Measurements from ENCODE around the gene KLK15.

Gene KLK15

DNA sequence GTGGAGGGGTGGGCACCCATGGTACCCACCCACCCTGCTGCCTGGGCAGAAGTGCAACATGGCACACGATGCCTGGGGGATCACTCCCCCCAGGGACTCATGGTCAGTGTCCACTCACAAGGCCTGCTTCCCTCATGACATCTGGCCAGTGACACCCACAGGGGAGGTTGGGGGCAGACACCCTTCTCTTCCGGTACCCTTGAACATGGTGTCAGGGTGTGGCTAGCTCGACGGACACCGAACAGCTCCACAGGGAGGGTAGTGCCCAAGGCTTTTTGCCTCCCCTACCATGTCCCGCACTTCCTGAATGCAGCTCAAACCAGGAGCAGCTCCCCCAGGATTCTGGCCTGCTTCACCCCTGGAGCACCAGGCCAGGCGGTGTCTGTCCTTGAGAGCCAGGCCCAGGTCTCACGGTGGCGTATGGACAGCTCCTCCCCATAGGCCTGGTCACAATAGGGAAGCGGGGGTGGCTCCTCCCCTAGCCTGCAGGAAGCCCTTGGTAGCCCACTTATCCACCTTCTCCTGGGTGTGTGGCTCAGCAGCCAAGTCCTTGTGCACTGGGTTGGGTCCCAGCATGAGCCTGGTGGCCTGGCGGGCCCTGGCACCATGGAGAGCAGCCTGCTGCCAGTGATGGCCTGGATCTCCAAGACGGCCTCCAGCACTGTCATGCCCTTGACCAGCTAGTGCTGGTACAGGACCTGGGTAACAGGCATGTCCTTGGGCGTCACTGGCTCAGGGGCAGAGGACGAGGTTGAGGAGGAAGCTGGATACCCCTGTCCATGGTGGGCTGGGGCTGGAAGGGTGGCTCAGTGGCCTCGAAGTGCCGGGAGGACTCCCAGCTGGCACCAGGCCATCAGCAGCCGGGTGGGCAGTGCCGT is 35.4 kb downstream of the KLK15 start:
- TF ChIP-seq, protein P1, sequence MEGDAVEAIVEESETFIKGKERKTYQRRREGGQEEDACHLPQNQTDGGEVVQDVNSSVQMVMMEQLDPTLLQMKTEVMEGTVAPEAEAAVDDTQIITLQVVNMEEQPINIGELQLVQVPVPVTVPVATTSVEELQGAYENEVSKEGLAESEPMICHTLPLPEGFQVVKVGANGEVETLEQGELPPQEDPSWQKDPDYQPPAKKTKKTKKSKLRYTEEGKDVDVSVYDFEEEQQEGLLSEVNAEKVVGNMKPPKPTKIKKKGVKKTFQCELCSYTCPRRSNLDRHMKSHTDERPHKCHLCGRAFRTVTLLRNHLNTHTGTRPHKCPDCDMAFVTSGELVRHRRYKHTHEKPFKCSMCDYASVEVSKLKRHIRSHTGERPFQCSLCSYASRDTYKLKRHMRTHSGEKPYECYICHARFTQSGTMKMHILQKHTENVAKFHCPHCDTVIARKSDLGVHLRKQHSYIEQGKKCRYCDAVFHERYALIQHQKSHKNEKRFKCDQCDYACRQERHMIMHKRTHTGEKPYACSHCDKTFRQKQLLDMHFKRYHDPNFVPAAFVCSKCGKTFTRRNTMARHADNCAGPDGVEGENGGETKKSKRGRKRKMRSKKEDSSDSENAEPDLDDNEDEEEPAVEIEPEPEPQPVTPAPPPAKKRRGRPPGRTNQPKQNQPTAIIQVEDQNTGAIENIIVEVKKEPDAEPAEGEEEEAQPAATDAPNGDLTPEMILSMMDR (IDR thresholded peaks at IDR 0.05; ENCODE audit: extremely low read depth, insufficient read depth, missing control alignments): no peak
- in situ Hi-C loops (cut with MboI; ENCODE audit: low pct_unique_long_range_greater_than_20kb, low sequenced_read_pairs, unreplicated experiment): loop anchor here (10.0 to 25.0 kb wide), 3 partner anchors 117 to 436 kb away; partner anchors contain the start of genes KLK4 and NAPSA
- no peak for DNase-seq (ENCODE audit: low spot score)

DNA sequence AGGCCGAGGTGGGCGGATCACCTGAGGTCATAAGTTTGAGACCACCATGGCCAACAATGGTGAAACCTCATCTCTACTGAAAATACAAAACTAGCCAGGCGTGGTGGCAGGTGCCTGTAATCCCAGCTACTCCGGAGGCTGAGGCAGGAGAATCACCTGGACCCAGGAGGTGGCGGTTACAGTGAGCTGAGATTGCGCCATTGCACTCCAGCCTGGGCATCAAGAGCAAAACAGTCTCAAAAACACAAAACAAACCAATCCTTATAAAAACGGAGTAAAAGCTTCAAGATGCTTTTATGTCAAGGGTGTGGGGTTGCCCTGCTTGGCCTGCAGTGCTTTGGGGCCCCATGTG is 36.0 kb downstream of the KLK15 start:
- TF ChIP-seq, protein P1 (IDR thresholded peaks at IDR 0.05; ENCODE audit: extremely low read depth, insufficient read depth, missing control alignments): no peak
- no peak for DNase-seq (ENCODE audit: low spot score)
- in situ Hi-C loops (cut with MboI; ENCODE audit: low pct_unique_long_range_greater_than_20kb, low sequenced_read_pairs, unreplicated experiment): loop anchor here (10.0 to 25.0 kb wide), 3 partner anchors 117 to 435 kb away; partner anchors contain the start of genes KLK4 and NAPSA

DNA sequence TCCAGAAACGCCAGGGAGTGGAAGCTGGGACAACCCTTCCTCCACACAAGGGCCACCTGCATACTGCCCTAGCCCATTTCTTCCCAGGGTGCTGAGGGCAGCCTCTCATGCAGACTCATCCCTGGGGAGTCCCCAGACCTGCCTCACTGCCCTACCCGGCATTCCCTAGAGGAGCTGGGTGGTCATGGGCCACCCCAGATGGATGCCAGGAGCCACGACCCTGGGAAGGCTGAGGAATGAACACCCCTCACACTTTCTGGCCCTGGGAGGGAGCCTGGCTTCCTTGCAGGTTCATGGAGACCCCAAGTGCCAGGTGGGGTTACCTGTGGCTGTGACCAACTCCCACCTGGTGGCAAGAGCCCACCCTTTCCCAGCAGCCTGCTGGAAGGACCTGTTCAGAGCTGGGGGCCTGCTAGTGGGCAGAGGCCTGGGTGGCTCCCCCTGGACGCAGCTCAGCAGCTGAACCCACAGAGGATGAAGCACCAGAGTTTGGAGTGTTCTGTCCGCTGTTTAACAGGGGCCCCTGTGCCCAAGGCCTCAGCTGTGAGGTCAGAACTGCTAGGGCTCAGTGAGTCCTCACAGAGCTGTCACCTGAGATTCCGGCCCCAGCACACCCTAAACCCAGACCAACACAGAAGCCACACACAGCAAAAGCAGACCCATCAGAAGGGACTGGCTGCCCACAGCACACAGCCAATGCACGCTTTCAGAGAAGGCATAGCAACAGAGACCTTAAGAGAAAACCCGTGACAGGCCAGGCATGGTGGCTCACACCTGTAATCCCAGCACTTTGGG is 36.5 kb downstream of the KLK15 start:
- in situ Hi-C loops (cut with MboI; ENCODE audit: low pct_unique_long_range_greater_than_20kb, low sequenced_read_pairs, unreplicated experiment): loop anchor here (10.0 to 25.0 kb wide), 3 partner anchors 118 to 435 kb away; partner anchors contain the start of genes KLK4 and NAPSA
- DNase-seq (ENCODE audit: low spot score): no peak
- TF ChIP-seq, protein P1 (IDR thresholded peaks at IDR 0.05; ENCODE audit: extremely low read depth, insufficient read depth, missing control alignments): no peak

DNA sequence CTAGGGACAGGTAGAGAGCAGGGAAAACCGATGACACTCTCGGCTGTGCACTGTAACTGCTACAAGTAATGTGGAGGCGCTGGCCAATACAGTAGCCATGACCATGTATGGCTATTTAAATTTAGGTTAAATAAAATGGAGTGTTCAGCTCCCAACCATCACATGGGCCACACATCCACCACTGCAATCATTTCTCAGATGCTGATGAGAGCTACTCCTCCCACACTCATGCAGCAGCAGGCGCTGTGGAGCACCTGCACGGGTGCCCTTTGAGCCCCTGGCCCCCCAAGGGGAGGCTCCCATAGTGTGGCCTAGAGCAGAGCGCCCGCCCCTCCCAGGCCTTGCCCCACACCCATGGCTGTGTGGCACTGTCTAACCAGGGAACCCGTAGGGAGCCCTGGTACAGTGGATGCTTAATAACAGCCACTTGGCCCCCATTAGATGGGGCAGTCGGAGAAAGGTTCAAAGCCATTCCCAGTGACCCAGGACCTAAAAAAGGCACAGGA is 37.2 kb downstream of the KLK15 start:
- TF ChIP-seq, protein P1 (IDR thresholded peaks at IDR 0.05; ENCODE audit: extremely low read depth, insufficient read depth, missing control alignments): no peak
- DNase-seq (ENCODE audit: low spot score): no peak
- in situ Hi-C loops (cut with MboI; ENCODE audit: low pct_unique_long_range_greater_than_20kb, low sequenced_read_pairs, unreplicated experiment): loop anchor here (10.0 to 25.0 kb wide), 3 partner anchors 119 to 434 kb away; partner anchors contain the start of genes KLK4 and NAPSA

DNA sequence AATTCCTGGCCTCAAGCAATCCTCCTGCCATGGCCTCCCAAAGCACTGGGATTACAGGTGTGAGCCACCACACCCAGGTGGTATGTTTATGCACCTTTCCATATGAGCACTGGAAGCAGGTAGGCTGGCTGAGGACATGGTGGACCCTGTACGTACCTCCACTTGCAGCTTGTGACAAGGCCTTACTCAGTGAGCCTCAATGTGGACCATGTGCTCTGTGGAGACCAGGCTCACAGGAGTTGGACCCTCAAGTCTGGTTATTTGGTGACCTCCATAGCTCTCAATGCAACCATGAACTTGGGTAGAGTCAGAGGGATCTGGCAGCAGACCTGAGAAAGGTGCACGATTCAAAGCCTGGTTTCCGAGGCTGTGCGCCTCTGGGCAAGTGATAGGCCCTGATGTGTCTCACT is 37.7 kb downstream of the KLK15 start:
- no peak for DNase-seq (ENCODE audit: low spot score)
- in situ Hi-C loops (cut with MboI; ENCODE audit: low pct_unique_long_range_greater_than_20kb, low sequenced_read_pairs, unreplicated experiment): loop anchor here (10.0 to 25.0 kb wide), 3 partner anchors 119 to 433 kb away; partner anchors contain the start of genes KLK4 and NAPSA
- TF ChIP-seq, protein P1 (IDR thresholded peaks at IDR 0.05; ENCODE audit: extremely low read depth, insufficient read depth, missing control alignments): no peak

Measured in GM13977 (cell line).